Measurements from ENCODE around the gene TLX2.

- TF ChIP-seq CTCF (IDR thresholded peaks at IDR 0.05; ENCODE audit: low read depth, low read length) (no peak), EZH2phosphoT487 (IDR thresholded peaks at IDR 0.05; ENCODE audit: low read depth) (no peak)
These were observed 39.9 kb downstream of the TLX2 start, which contains the start of the genes DOK1 and LOXL3 for GRCh38 chr2:74553892-74554819.
